Measurements from ENCODE around the gene LAMTOR4. TPM values are rescaled to one million over a fixed set of nuclear protein-coding genes. Genes with fewer than 3 reads are reported as not detected.
A peak's percentile ranks its signal among the peaks of the same experiment; 100 is the strongest.

Gene LAMTOR4
- total and polyA plus RNA-seq, 2 experiments from 2014 or later, result 49.4 to 92.2 TPM

- Histone ChIP-seq H3F3A (ENCODE audit: insufficient read depth) (peaks cover 4% of the 10 kb centered on the region; the same call in 1 of the 2 replicates), H3K79me2 (ENCODE audit: insufficient read depth) (peaks cover 52% of the 10 kb centered on the region), H2AFZ (peak within 1 kb of the TSS; percentile 71), H3K36me3 (ENCODE audit: low read depth) (peaks cover 29% of the 10 kb centered on the region; the same call in 1 of the 2 replicates), H3K27me3 (replicated peaks; ENCODE audit: insufficient read depth) (no peaks in the 10 kb centered on the region), H3K9me3 (ENCODE audit: low read depth) (no peaks in the 10 kb centered on the region), H3K9ac (peak within 1 kb of the TSS; percentile 86), H3K27ac (peak within 1 kb of the TSS; percentile 90), H3K4me2 (ENCODE audit: unreplicated experiment) (peak within 1 kb of the TSS; percentile 99), H4K20me1 (ENCODE audit: insufficient read depth) (no peaks in the 10 kb centered on the region), H3K9me2 (ENCODE audit: insufficient read depth) (no peaks in the 10 kb centered on the region), H3K4me3 (peak within 1 kb of the TSS; percentile 94), H3K4me1 (ENCODE audit: insufficient read depth) (peaks cover 5% of the 10 kb centered on the region; the same call in 1 of the 2 replicates)
- no peak for TF ChIP-seq EZH2phosphoT487 (IDR thresholded peaks at IDR 0.05; ENCODE audit: insufficient read depth, low read depth)
- TF ChIP-seq EZH2 (IDR thresholded peaks at IDR 0.05; ENCODE audit: insufficient read depth, poor library complexity, severe bottlenecking), result no peak
- peak; percentile 99 for DNase-seq
- in situ Hi-C loops (cut with MboI), result no loop called here
- WGBS, 2 experiments (ENCODE audit: low coverage in 1 of 2, low lambda C conversion rate in 2 of 2, missing lambda C conversion rate in 2 of 2), result 0 to 1% methylated on average over 70 to 76 of the region's 80 CpGs
These were observed 47.5 kb upstream of the LAMTOR4 start, which contains the start of the genes AP4M1 and MCM7 for GRCh38 chr7:100101016-100101862. TSS of gene AP4M1 (plus strand) at chr7:100101643. CDS start at chr7:100101715, 72 bp downstream. TSS of gene MCM7 (minus strand) at chr7:100101397. CDS start at chr7:100101294, 103 bp downstream.

- Histone ChIP-seq H3K4me2 (ENCODE audit: unreplicated experiment) (no peak overlapping the region), H3K27ac (no peak overlapping the region), H3K4me3 (no peak overlapping the region; the same call in 1 of the 2 replicates)
These were observed 45.5 kb upstream of the LAMTOR4 start for GRCh38 chr7:100102950-100103840.

GRCh38 chr7:100105534-100105933, 43.2 kb upstream of the LAMTOR4 start:
- Histone ChIP-seq H3K9me2 (ENCODE audit: insufficient read depth) (no peaks in the 10 kb centered on the region), H3K4me2 (ENCODE audit: unreplicated experiment) (no peak overlapping the region), H2AFZ (no peak overlapping the region), H3K9ac (no peak overlapping the region), H3K4me3 (no peak overlapping the region), H3K9me3 (ENCODE audit: low read depth) (no peaks in the 10 kb centered on the region), H3K27ac (no peak overlapping the region), H4K20me1 (ENCODE audit: insufficient read depth) (no peaks in the 10 kb centered on the region), H3K79me2 (ENCODE audit: insufficient read depth) (peaks cover 15% of the 10 kb centered on the region), H3K4me1 (ENCODE audit: insufficient read depth) (no peaks in the 10 kb centered on the region), H3K27me3 (replicated peaks; ENCODE audit: insufficient read depth) (no peaks in the 10 kb centered on the region), H3K36me3 (ENCODE audit: low read depth) (0 out of 2 replicates have a peak, but pooled peaks cover 4% of the 10 kb centered on the region), H3F3A (ENCODE audit: insufficient read depth) (no peaks in the 10 kb centered on the region; the same call in 1 of the 2 replicates)
- no peak for TF ChIP-seq EZH2phosphoT487 (IDR thresholded peaks at IDR 0.05; ENCODE audit: insufficient read depth, low read depth)
- TF ChIP-seq EZH2 (IDR thresholded peaks at IDR 0.05; ENCODE audit: insufficient read depth, poor library complexity, severe bottlenecking), result no peak
- DNase-seq, result no peak
- in situ Hi-C loops (cut with MboI), result no loop called here
- WGBS, 2 experiments (ENCODE audit: low coverage in 1 of 2, low lambda C conversion rate in 2 of 2, missing lambda C conversion rate in 2 of 2), result 98% methylated on average over 4 of the region's 4 CpGs

More at GRCh38 chr7:100102950-100103840, 45.5 kb upstream of the LAMTOR4 start:
- Histone ChIP-seq H3K36me3 (ENCODE audit: low read depth) (peaks cover 15% of the 10 kb centered on the region; the same call in 1 of the 2 replicates), H3K9me3 (ENCODE audit: low read depth) (no peaks in the 10 kb centered on the region), H3K4me1 (ENCODE audit: insufficient read depth) (peaks cover 5% of the 10 kb centered on the region; the same call in 1 of the 2 replicates), H3K9me2 (ENCODE audit: insufficient read depth) (no peaks in the 10 kb centered on the region), H3K9ac (peak overlapping the region; percentile 86; the same call in 1 of the 2 replicates), H3F3A (ENCODE audit: insufficient read depth) (peaks cover 4% of the 10 kb centered on the region; the same call in 1 of the 2 replicates), H2AFZ (no peak overlapping the region), H4K20me1 (ENCODE audit: insufficient read depth) (no peaks in the 10 kb centered on the region), H3K79me2 (ENCODE audit: insufficient read depth) (peaks cover 36% of the 10 kb centered on the region), H3K27me3 (replicated peaks; ENCODE audit: insufficient read depth) (no peaks in the 10 kb centered on the region)
- in situ Hi-C loops (cut with MboI), result no loop called here
- no peak for DNase-seq
- TF ChIP-seq EZH2phosphoT487 (IDR thresholded peaks at IDR 0.05; ENCODE audit: insufficient read depth, low read depth), result no peak
- TF ChIP-seq EZH2 (IDR thresholded peaks at IDR 0.05; ENCODE audit: insufficient read depth, poor library complexity, severe bottlenecking), result no peak
- 84 to 85% methylated on average over 17 of the region's 17 CpGs for WGBS, 2 experiments (ENCODE audit: low coverage in 1 of 2, low lambda C conversion rate in 2 of 2, missing lambda C conversion rate in 2 of 2)

GRCh38 chr7:100106633-100107032, 42.1 kb upstream of the LAMTOR4 start:
- Histone ChIP-seq H3K79me2 (ENCODE audit: insufficient read depth) (peaks cover 12% of the 10 kb centered on the region), H3F3A (ENCODE audit: insufficient read depth) (no peaks in the 10 kb centered on the region; the same call in 1 of the 2 replicates), H3K4me2 (ENCODE audit: unreplicated experiment) (no peak overlapping the region), H4K20me1 (ENCODE audit: insufficient read depth) (no peaks in the 10 kb centered on the region), H3K4me1 (ENCODE audit: insufficient read depth) (no peaks in the 10 kb centered on the region), H3K27ac (no peak overlapping the region), H3K9me2 (ENCODE audit: insufficient read depth) (no peaks in the 10 kb centered on the region), H3K9me3 (ENCODE audit: low read depth) (no peaks in the 10 kb centered on the region), H2AFZ (no peak overlapping the region), H3K4me3 (no peak overlapping the region), H3K27me3 (replicated peaks; ENCODE audit: insufficient read depth) (no peaks in the 10 kb centered on the region), H3K9ac (no peak overlapping the region), H3K36me3 (ENCODE audit: low read depth) (0 out of 2 replicates have a peak, but pooled peaks cover 4% of the 10 kb centered on the region)
- in situ Hi-C loops (cut with MboI), result no loop called here
- WGBS, 2 experiments (ENCODE audit: low coverage in 1 of 2, low lambda C conversion rate in 2 of 2, missing lambda C conversion rate in 2 of 2), result 72 to 76% methylated on average over 17 of the region's 17 CpGs
- no peak for DNase-seq
- TF ChIP-seq EZH2phosphoT487 (IDR thresholded peaks at IDR 0.05; ENCODE audit: insufficient read depth, low read depth) (no peak), EZH2 (IDR thresholded peaks at IDR 0.05; ENCODE audit: insufficient read depth, poor library complexity, severe bottlenecking) (no peak)
